CD14-positive monocyte (primary cell): ENCODE results near the gene RNF141. TPM values are rescaled to one million over a fixed set of nuclear protein-coding genes. Genes with fewer than 3 reads are reported as not detected.

Experiments
- DNase-seq, 3 donors: peaks; one replicate each; pipeline ENCODE4 v3.0.0-alpha.2; 2011 to 2022
- H2AFZ ChIP-seq: 2 replicates; pipeline ENCODE4 v1.6.0; 2012; ENCODE audit warnings: mild to moderate bottlenecking, low read depth, low read length, inconsistent platforms; ENCODE audit not compliant: insufficient read depth, poor library complexity, severe bottlenecking
- H3K27ac ChIP-seq, 2 donors: 1 replicate in 1 of 2; 2 replicates in 1 of 2; pipeline ENCODE4 v1.5.1; 2012 to 2013; ENCODE audit warnings: low read length in 2 of 2, control low read depth in 1 of 2, inconsistent platforms in 1 of 2, low read depth in 1 of 2, mild to moderate bottlenecking in 1 of 2
- H3K27me3 ChIP-seq, 2 donors: one replicate each; pipeline versions ENCODE4 v1.6.0 to v1.6.1; 2011 to 2013; ENCODE audit warnings: low read length in 2 of 2; ENCODE audit not compliant: control insufficient read depth in 2 of 2, insufficient read depth in 2 of 2
- H3K36me3 ChIP-seq, 2 donors: replicated peaks in 1 of 2; 1 replicate in 1 of 2; 2 replicates in 1 of 2; pipeline versions ENCODE4 v1.5.1 to v1.6.1; 2012 to 2013; ENCODE audit warnings: low read length in 2 of 2, control low read depth in 1 of 2, inconsistent platforms in 1 of 2, mild to moderate bottlenecking in 1 of 2; ENCODE audit not compliant: insufficient read depth in 2 of 2, control insufficient read depth in 1 of 2
- H3K4me1 ChIP-seq, 2 donors: 1 replicate in 1 of 2; 2 replicates in 1 of 2; pipeline versions ENCODE4 v1.5.1 to v1.6.1; 2012 to 2013; ENCODE audit warnings: low read length in 2 of 2, control low read depth in 1 of 2, inconsistent platforms in 1 of 2, mild to moderate bottlenecking in 1 of 2, moderate library complexity in 1 of 2; ENCODE audit not compliant: insufficient read depth in 2 of 2, control insufficient read depth in 1 of 2
- H3K4me2 ChIP-seq: replicated peaks from 2 replicates; pipeline ENCODE3; 2012; ENCODE audit warnings: low read length, moderate library complexity, mild to moderate bottlenecking; ENCODE audit not compliant: poor library complexity, severe bottlenecking; ENCODE audit errors: extremely low read depth
- H3K4me3 ChIP-seq, 3 experiments: fragments of 200-600 bp in 1 of 3; sonication (generic) in 1 of 3; replicated peaks in 1 of 3; 1 replicate in 2 of 3; 2 replicates in 1 of 3; pipeline ENCODE4 v1.5.1; 2011 to 2013; ENCODE audit warnings: low read length in 3 of 3, mild to moderate bottlenecking in 3 of 3, control low read depth in 2 of 3, low read depth in 2 of 3, inconsistent platforms in 1 of 3, moderate library complexity in 1 of 3
- H3K79me2 ChIP-seq: 2 replicates; pipeline ENCODE4 v1.6.0; 2012; ENCODE audit warnings: mild to moderate bottlenecking, control low read depth, inconsistent platforms, low read length, moderate library complexity; ENCODE audit not compliant: insufficient read depth
- H3K9ac ChIP-seq: 2 replicates; pipeline ENCODE4 v1.6.0; 2017; ENCODE audit warnings: low read length, mild to moderate bottlenecking; ENCODE audit not compliant: insufficient read depth, poor library complexity, severe bottlenecking
- H3K9me3 ChIP-seq, 2 donors: replicated peaks in 1 of 2; 1 replicate in 1 of 2; 2 replicates in 1 of 2; pipeline versions ENCODE4 v1.5.1 to v1.6.1; 2012 to 2013; ENCODE audit warnings: low read length in 2 of 2, control low read depth in 1 of 2; ENCODE audit not compliant: control insufficient read depth in 1 of 2, insufficient read depth in 1 of 2
- H4K20me1 ChIP-seq: 2 replicates; pipeline ENCODE4 v1.6.0; 2012; ENCODE audit warnings: mild to moderate bottlenecking, low read length, control low read depth, moderate library complexity; ENCODE audit not compliant: insufficient read depth
- H3K27ac Mint-ChIP-seq, 7 donors: one replicate each; pipeline ENCODE4 v1.8.0; 2020; ENCODE audit warnings: mild to moderate bottlenecking in 7 of 7, mixed read lengths in 7 of 7, moderate library complexity in 6 of 7, inconsistent platforms in 2 of 7
- H3K27me3 Mint-ChIP-seq, 3 donors: one replicate each; pipeline ENCODE4 v1.8.0; 2021 to 2022; ENCODE audit warnings: low read depth in 3 of 3, mild to moderate bottlenecking in 3 of 3, mixed read lengths in 3 of 3, moderate library complexity in 3 of 3, inconsistent platforms in 1 of 3
- H3K36me3 Mint-ChIP-seq, 2 donors: one replicate each; pipeline ENCODE4 v1.8.0; 2020; ENCODE audit warnings: mixed read lengths in 2 of 2, inconsistent platforms in 1 of 2, mild to moderate bottlenecking in 1 of 2
- H3K4me1 Mint-ChIP-seq: one replicate; pipeline ENCODE4 v1.8.0; 2020; ENCODE audit warnings: mild to moderate bottlenecking, mixed read lengths
- H3K4me3 Mint-ChIP-seq, 2 donors: one replicate each; pipeline ENCODE4 v1.8.0; 2020; ENCODE audit warnings: mild to moderate bottlenecking in 2 of 2, mixed read lengths in 2 of 2, moderate library complexity in 1 of 2
- H3K9me3 Mint-ChIP-seq, 7 donors: one replicate each; pipeline ENCODE4 v1.8.0; 2020 to 2022; ENCODE audit warnings: mixed read lengths in 7 of 7, mild to moderate bottlenecking in 6 of 7, moderate library complexity in 6 of 7, inconsistent platforms in 2 of 7
- CTCF ChIP-seq: fragments of 200-600 bp; IDR thresholded peaks from one replicate; pipeline ENCODE4 v1.8.0; 2022; ENCODE audit warnings: antibody characterized with exemption, mild to moderate bottlenecking
- WGBS: methylation state at CpG from one replicate; pipeline ENCODE4 v1.1.5; 2013; ENCODE audit warnings: missing lambda C conversion rate; ENCODE audit not compliant: insufficient coverage; 5-methylcytosine and 5-hydroxymethylcytosine counted together
- intact Hi-C, 2 donors: fragments of 100-400 bp; cut with micrococcal nuclease; formaldehyde crosslinking; loops; one replicate each; pipeline versions ENCODE4 v1.15.0 to v1.15.1; 2023
- polyA plus RNA-seq, 3 donors: library from polyadenylated mRNA; depleted of rRNA in 1 of 3; unstranded in 2 of 3; stranded (reverse) in 1 of 3; fragments of 300-500 nt in 2 of 3; fragments of >200 nt in 1 of 3; fragmentation: Illumina TruSeq in 2 of 3; gene quantifications; 1 replicate in 2 of 3; 2 replicates in 1 of 3; pipeline ENCODE4 v1.2.3, GENCODE V29; 2012 to 2021

RNF141 gene
- polyA plus RNA-seq, 3 donors, result 19.7 to 114 (median 98.3) TPM

DNA sequence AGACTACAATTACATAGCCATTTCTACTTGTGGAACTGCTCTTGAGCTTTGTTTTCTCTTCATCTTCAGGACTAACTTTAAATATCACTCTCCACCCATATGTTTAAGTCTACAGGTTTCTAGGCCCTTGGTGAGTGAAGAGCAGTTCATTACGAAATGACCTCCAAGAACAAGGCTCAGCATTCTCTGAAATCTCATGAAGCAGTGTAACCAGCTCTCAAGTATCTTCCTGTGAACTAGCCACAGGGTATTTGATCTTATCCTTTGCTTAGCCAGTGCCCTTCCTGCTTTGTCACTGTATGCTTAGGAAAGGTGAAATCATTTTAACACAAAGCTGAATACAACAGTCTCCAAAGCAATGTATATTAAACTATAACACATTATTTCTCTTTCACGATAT is 47.9 kb upstream of the RNF141 start:
- no peak for TF ChIP-seq CTCF
- Histone ChIP-seq H2AFZ (no peak overlapping the region), H3K4me3 (no peak overlapping the region), H3K4me2 (no peak overlapping the region), H3K27ac (no peak overlapping the region), H3K9me3 (no peaks in the 10 kb centered on the region), H3K36me3 (no peaks in the 10 kb centered on the region), H3K4me1 (peaks cover 28 to 35% of the 10 kb centered on the region in 2 donors), H4K20me1 (no peaks in the 10 kb centered on the region), H3K27me3 (no peaks in the 10 kb centered on the region), H3K9ac (no peak overlapping the region), H3K79me2 (no peaks in the 10 kb centered on the region)
- WGBS, result no CpG with 5 or more reads among the region's 2 CpGs
- no peak for DNase-seq
- intact Hi-C loops, result no loop called here
- Mint-ChIP-seq H3K4me3 (no peak overlapping the region), H3K9me3 (peaks cover 0 to 3% (median 0%) of the 10 kb centered on the region in 7 donors), H3K27ac (no peak overlapping the region), H3K36me3 (peaks cover 25 to 27% of the 10 kb centered on the region in 2 donors), H3K4me1 (peaks cover 43% of the 10 kb centered on the region), H3K27me3 (peaks cover 0 to 6% (median 0%) of the 10 kb centered on the region in 3 donors)

DNA sequence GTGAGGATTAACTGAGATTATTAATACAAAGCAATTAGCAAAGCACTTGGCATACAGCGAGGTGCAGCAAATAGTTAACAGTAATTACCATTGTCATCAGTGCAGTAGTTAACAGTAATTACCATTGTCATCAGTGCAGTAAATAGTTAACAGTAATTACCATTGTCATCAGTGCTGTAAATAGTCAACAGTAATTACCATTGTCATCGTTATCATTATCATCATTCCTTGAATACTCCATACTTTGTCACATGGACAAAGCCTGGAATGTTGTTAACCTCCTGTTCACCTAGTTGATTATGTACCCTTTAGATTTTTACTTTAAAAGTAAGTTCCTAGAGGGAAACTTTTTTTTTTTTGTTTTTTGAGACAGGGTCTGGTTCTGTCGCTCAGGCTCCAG is 47.0 kb upstream of the RNF141 start:
- H4K20me1 ChIP-seq, result no peaks in the 10 kb centered on the region
- Mint-ChIP-seq H3K36me3 (peaks cover 18 to 23% of the 10 kb centered on the region in 2 donors), H3K4me1 (peaks cover 44% of the 10 kb centered on the region), H3K27ac (no peak overlapping the region), H3K27me3 (peaks cover 0 to 6% (median 2%) of the 10 kb centered on the region in 3 donors), H3K4me3 (no peak overlapping the region), H3K9me3 (peaks cover 0 to 3% (median 0%) of the 10 kb centered on the region in 7 donors)
- H3K9ac ChIP-seq, result no peak overlapping the region
- peaks cover 33 to 40% of the 10 kb centered on the region in 2 donors for H3K4me1 ChIP-seq
- H3K27ac ChIP-seq, result no peak overlapping the region
- no peak overlapping the region for H3K4me3 ChIP-seq
- no peaks in the 10 kb centered on the region for H3K79me2 ChIP-seq
- no peak overlapping the region for H3K4me2 ChIP-seq
- H3K27me3 ChIP-seq, result no peaks in the 10 kb centered on the region
- H2AFZ ChIP-seq, result no peak overlapping the region
- DNase-seq, result no peak
- WGBS, result no CpG with 5 or more reads among the region's 3 CpGs
- no peak for TF ChIP-seq CTCF
- H3K9me3 ChIP-seq, result no peaks in the 10 kb centered on the region
- no peaks in the 10 kb centered on the region for H3K36me3 ChIP-seq
- intact Hi-C loops, result no loop called here
